Measurements from ENCODE around the gene GRPEL2. TPM values are rescaled to one million over a fixed set of nuclear protein-coding genes. Genes with fewer than 3 reads are reported as not detected.

Gene GRPEL2
- total RNA-seq, 1 experiment from 2014 or later = 86.6 TPM

DNA sequence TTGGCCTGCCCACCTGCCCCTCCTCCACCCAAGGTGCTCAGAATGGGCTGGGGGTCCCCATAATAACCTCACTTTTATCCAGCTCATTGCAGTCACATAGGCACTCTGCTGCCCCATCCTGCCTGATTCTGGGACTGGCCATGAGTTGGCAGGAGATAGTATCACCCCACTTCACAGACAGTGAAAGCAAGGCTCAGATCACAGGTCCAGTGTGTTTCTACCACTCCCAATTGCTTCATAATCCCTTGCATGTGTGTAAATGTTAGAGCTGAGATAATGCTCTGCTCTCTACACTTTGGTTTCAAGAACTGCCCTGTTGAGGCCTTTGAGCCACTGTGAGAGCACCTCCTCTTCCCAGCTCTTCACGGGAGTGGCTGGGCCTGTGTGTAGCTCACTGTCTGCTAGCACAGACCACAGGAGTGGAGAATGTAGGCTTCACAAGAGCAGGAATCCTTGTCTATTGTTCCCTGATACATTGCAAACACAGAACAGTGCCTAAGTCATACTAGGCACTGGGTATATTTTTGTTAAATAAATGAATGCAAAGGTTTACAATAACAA, 20.9 kb downstream of the GRPEL2 start:
- no peaks in the 10 kb centered on the region for H3K27me3 Mint-ChIP-seq (ENCODE audit: insufficient read depth, unreplicated experiment)
- peaks cover 8% of the 10 kb centered on the region for H3K4me1 Mint-ChIP-seq (ENCODE audit: insufficient read depth, unreplicated experiment)
- intact Hi-C loops (cut with micrococcal nuclease) = loop anchor here (5.0 kb wide), 1 partner anchor 251 kb away; no protein-coding TSS in a partner anchor
- H3K27ac Mint-ChIP-seq (ENCODE audit: low read depth, unreplicated experiment) = no peak overlapping the region
- no peaks in the 10 kb centered on the region for H3K9me3 Mint-ChIP-seq (ENCODE audit: unreplicated experiment)
- H3K36me3 Mint-ChIP-seq (ENCODE audit: insufficient read depth, unreplicated experiment) = no peaks in the 10 kb centered on the region
- POLR2A ChIA-PET = interaction anchor here (1.0 to 7.1 kb wide), 5 partner anchors 21 to 49 kb away, joined by 3 to 43 read pairs (median 8); partner anchors contain the start of gene GRPEL2
- DNase-seq (ENCODE audit: unreplicated experiment) = no peak
- no TSS peak for BruUV-seq (replicated peaks)
- TF ChIP-seq, protein P1, sequence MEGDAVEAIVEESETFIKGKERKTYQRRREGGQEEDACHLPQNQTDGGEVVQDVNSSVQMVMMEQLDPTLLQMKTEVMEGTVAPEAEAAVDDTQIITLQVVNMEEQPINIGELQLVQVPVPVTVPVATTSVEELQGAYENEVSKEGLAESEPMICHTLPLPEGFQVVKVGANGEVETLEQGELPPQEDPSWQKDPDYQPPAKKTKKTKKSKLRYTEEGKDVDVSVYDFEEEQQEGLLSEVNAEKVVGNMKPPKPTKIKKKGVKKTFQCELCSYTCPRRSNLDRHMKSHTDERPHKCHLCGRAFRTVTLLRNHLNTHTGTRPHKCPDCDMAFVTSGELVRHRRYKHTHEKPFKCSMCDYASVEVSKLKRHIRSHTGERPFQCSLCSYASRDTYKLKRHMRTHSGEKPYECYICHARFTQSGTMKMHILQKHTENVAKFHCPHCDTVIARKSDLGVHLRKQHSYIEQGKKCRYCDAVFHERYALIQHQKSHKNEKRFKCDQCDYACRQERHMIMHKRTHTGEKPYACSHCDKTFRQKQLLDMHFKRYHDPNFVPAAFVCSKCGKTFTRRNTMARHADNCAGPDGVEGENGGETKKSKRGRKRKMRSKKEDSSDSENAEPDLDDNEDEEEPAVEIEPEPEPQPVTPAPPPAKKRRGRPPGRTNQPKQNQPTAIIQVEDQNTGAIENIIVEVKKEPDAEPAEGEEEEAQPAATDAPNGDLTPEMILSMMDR (IDR thresholded peaks at IDR 0.05; ENCODE audit: unreplicated experiment) = no peak
- CTCF ChIA-PET = interaction anchor here (0.6 to 46.8 kb wide), 26 partner anchors 10 to 596 kb away, joined by 3 to 1231 read pairs (median 6); partner anchors contain the start of genes GRPEL2 and PCYOX1L
- H3K4me3 Mint-ChIP-seq (ENCODE audit: unreplicated experiment) = no peak overlapping the region

DNA sequence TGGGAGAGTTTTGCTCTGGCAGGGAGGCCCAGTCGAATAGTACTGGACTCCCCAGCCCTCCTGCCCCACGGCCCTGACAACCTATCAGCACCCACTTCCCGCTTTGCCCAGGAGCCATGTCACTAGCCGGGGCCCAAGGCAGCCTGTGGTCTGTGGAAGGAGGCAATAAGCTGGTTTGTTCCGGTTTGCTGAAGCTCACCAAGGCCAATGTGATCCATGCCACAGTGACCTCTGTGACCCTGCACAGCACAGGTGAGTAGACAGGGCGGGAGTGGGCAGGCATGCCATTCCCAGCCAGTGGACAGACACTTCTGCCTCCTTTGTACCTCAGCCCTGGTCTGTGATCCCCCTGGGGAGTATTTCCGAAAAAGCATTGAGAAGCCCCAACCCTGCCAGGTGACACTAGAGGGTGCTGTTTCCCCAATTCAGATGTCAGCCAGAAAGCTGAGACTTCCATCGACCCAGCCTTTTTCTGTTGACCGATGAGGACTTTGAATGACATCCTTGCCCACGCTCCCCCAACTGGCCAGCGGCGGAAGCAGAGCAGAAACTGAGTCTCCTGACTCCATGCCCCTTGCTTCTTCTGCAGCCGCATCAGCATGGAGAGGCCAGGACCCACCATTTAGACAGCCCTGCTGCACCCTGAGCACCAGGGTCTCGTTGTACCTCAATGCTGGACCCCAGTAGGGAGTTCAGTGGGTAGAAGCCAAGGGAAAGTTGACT, 22.1 kb downstream of the GRPEL2 start:
- H3K27me3 Mint-ChIP-seq (ENCODE audit: insufficient read depth, unreplicated experiment) = no peaks in the 10 kb centered on the region
- intact Hi-C loops (cut with micrococcal nuclease) = loop anchor here (1.0 to 5.0 kb wide), 4 partner anchors 50 to 250 kb away; no protein-coding TSS in a partner anchor
- ChIA-PET CTCF (interaction anchor here (0.5 to 46.8 kb wide), 43 partner anchors 9 to 1202 kb away, joined by 3 to 1231 read pairs (median 5); partner anchors contain the start of genes ARHGEF37, GRPEL2, IL17B and PCYOX1L), POLR2A (interaction anchor here (0.6 to 7.1 kb wide), 9 partner anchors 9 to 195 kb away, joined by 3 to 43 read pairs (median 6); partner anchors contain the start of genes GRPEL2 and PCYOX1L)
- no peaks in the 10 kb centered on the region for H3K36me3 Mint-ChIP-seq (ENCODE audit: insufficient read depth, unreplicated experiment)
- peaks cover 8% of the 10 kb centered on the region for H3K4me1 Mint-ChIP-seq (ENCODE audit: insufficient read depth, unreplicated experiment)
- H3K27ac Mint-ChIP-seq (ENCODE audit: low read depth, unreplicated experiment) = no peak overlapping the region
- BruUV-seq (replicated peaks) = no TSS peak
- TF ChIP-seq, protein P1 (IDR thresholded peaks at IDR 0.05; ENCODE audit: unreplicated experiment) = peak; percentile 85
- H3K4me3 Mint-ChIP-seq (ENCODE audit: unreplicated experiment) = no peak overlapping the region
- no peaks in the 10 kb centered on the region for H3K9me3 Mint-ChIP-seq (ENCODE audit: unreplicated experiment)
- DNase-seq (ENCODE audit: unreplicated experiment) = peak; percentile 87

DNA sequence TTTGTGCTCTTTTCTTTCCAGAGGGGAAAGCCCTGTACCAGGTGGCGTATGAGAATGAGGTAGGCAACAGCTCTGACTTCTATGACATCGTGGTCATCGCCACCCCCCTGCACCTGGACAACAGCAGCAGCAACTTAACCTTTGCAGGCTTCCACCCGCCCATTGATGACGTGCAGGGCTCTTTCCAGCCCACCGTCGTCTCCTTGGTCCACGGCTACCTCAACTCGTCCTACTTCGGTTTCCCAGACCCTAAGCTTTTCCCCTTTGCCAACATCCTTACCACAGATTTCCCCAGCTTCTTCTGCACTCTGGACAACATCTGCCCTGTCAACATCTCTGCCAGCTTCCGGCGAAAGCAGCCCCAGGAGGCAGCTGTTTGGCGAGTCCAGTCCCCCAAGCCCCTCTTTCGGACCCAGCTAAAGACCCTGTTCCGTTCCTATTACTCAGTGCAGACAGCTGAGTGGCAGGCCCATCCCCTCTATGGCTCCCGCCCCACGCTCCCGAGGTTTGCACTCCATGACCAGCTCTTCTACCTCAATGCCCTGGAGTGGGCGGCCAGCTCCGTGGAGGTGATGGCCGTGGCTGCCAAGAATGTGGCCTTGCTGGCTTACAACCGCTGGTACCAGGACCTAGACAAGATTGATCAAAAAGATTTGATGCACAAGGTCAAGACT, 22.8 kb downstream of the GRPEL2 start:
- TF ChIP-seq, protein P1 (IDR thresholded peaks at IDR 0.05; ENCODE audit: unreplicated experiment) = no peak
- no peaks in the 10 kb centered on the region for H3K36me3 Mint-ChIP-seq (ENCODE audit: insufficient read depth, unreplicated experiment)
- H3K9me3 Mint-ChIP-seq (ENCODE audit: unreplicated experiment) = no peaks in the 10 kb centered on the region
- H3K27ac Mint-ChIP-seq (ENCODE audit: low read depth, unreplicated experiment) = no peak overlapping the region
- DNase-seq (ENCODE audit: unreplicated experiment) = no peak
- BruUV-seq (replicated peaks) = no TSS peak
- intact Hi-C loops (cut with micrococcal nuclease) = loop anchor here (1.0 to 5.0 kb wide), 4 partner anchors 51 to 249 kb away; no protein-coding TSS in a partner anchor
- ChIA-PET POLR2A (interaction anchor here (0.6 to 7.1 kb wide), 12 partner anchors 8 to 194 kb away, joined by 3 to 43 read pairs (median 4); partner anchors contain the start of genes GRPEL2 and PCYOX1L), CTCF (interaction anchor here (0.5 to 46.8 kb wide), 36 partner anchors 9 to 1202 kb away, joined by 3 to 1231 read pairs (median 6); partner anchors contain the start of genes GRPEL2, IL17B and PCYOX1L)
- H3K4me3 Mint-ChIP-seq (ENCODE audit: unreplicated experiment) = no peak overlapping the region
- H3K27me3 Mint-ChIP-seq (ENCODE audit: insufficient read depth, unreplicated experiment) = no peaks in the 10 kb centered on the region
- H3K4me1 Mint-ChIP-seq (ENCODE audit: insufficient read depth, unreplicated experiment) = peaks cover 8% of the 10 kb centered on the region

All from MCF 10A (cell line).